ENCODE measurements around the gene CHST3. TPM values are rescaled to one million over a fixed set of nuclear protein-coding genes. Genes with fewer than 3 reads are reported as not detected.
A peak's percentile ranks its signal among the peaks of the same experiment; 100 is the strongest.

The CHST3 gene
- total and polyA plus RNA-seq, 10 donors, result 0.28 to 8.7 (median 4.5) TPM

- H3K4me1 ChIP-seq, result peaks cover 0 to 5% (median 0%) of the 10 kb centered on the region in 6 donors
- no peak for TF ChIP-seq CTCF (IDR thresholded peaks at IDR 0.05 in 8 of 11, conservative IDR thresholded peaks at IDR 0.05 in 3 of 11)
- TF ChIP-seq POLR2AphosphoS5 (IDR thresholded peaks at IDR 0.05), result no peak
- no peak for TF ChIP-seq POLR2A (IDR thresholded peaks at IDR 0.05)
- no peak overlapping the region for H3K4me3 ChIP-seq
- 78 to 96% (median 90%) methylated on average over 5 to 6 of the region's 6 CpGs for WGBS, 5 donors
- H3K27me3 ChIP-seq (replicated peaks in 1 of 7), result no peaks in the 10 kb centered on the region
- intact Hi-C loops (cut with DNase I; ENCODE audit: low total_unique reads), result loop anchor here (10.0 kb wide), 1 partner anchor 727 kb away; the partner anchor contains the start of gene SLC29A3
- no peaks in the 10 kb centered on the region for H3K36me3 ChIP-seq
- no peak for DNase-seq
- H3K27ac ChIP-seq, result no peak overlapping the region
- H3K9me3 ChIP-seq, result no peaks in the 10 kb centered on the region
Measured at GRCh38 chr10:72041491-72041890, 77.3 kb downstream of the CHST3 start.

- WGBS, 5 donors, result 84 to 91% (median 87%) methylated on average over 10 of the region's 10 CpGs
- H3K4me3 ChIP-seq, result no peak overlapping the region
- TF ChIP-seq POLR2AphosphoS5 (IDR thresholded peaks at IDR 0.05), result no peak
- TF ChIP-seq CTCF (IDR thresholded peaks at IDR 0.05 in 8 of 11, conservative IDR thresholded peaks at IDR 0.05 in 3 of 11), result no peak
- TF ChIP-seq POLR2A (IDR thresholded peaks at IDR 0.05), result no peak
- H3K9me3 ChIP-seq, result no peaks in the 10 kb centered on the region
- DNase-seq, result no peak
- H3K27me3 ChIP-seq (replicated peaks in 1 of 7), result no peaks in the 10 kb centered on the region
- H3K36me3 ChIP-seq, result no peaks in the 10 kb centered on the region
- peaks cover 0 to 7% (median under 1%) of the 10 kb centered on the region in 6 donors for H3K4me1 ChIP-seq
- no peak overlapping the region for H3K27ac ChIP-seq
- intact Hi-C loops (cut with DNase I; ENCODE audit: low total_unique reads), result loop anchor here (10.0 kb wide), 1 partner anchor 728 kb away; the partner anchor contains the start of gene SLC29A3
Measured at GRCh38 chr10:72043016-72043834, 79.0 kb downstream of the CHST3 start.

GRCh38 chr10:72044417-72045041 lies 80.3 kb downstream of the CHST3 start:
- intact Hi-C loops (cut with DNase I; ENCODE audit: low total_unique reads), result loop anchor here (2.0 to 10.0 kb wide), 4 partner anchors 88 to 730 kb away; partner anchors contain the start of gene SLC29A3
- Histone ChIP-seq H3K4me3 (no peak overlapping the region), H3K36me3 (no peaks in the 10 kb centered on the region), H3K9me3 (peaks cover 0 to 3% (median 1%) of the 10 kb centered on the region in 8 donors), H3K27ac (no peak overlapping the region), H3K4me1 (peaks cover 0 to 14% (median 8%) of the 10 kb centered on the region in 6 donors), H3K27me3 (replicated peaks in 1 of 7) (no peaks in the 10 kb centered on the region)
- peak in 8 of 11 experiments; percentile 6 to 58 (median 41) for TF ChIP-seq CTCF (IDR thresholded peaks at IDR 0.05 in 8 of 11, conservative IDR thresholded peaks at IDR 0.05 in 3 of 11)
- TF ChIP-seq POLR2A (IDR thresholded peaks at IDR 0.05), result no peak
- peak in 1 of 3 donors; percentile 15 for TF ChIP-seq POLR2AphosphoS5 (IDR thresholded peaks at IDR 0.05)
- DNase-seq, result no peak
- WGBS, 5 donors, result 66 to 82% (median 80%) methylated on average over 15 to 17 of the region's 17 CpGs

- Histone ChIP-seq H3K9me3 (peaks cover 0 to 7% (median 2%) of the 10 kb centered on the region in 8 donors), H3K27me3 (replicated peaks in 1 of 7) (no peaks in the 10 kb centered on the region), H3K27ac (no peak overlapping the region), H3K4me1 (peaks cover 0 to 14% (median 8%) of the 10 kb centered on the region in 6 donors), H3K36me3 (no peaks in the 10 kb centered on the region), H3K4me3 (no peak overlapping the region)
- WGBS, 5 donors, result 79 to 90% (median 83%) methylated on average over 2 of the region's 2 CpGs
- intact Hi-C loops (cut with DNase I; ENCODE audit: low total_unique reads), result loop anchor here (2.0 to 10.0 kb wide), 4 partner anchors 89 to 731 kb away; partner anchors contain the start of gene SLC29A3
- no peak for DNase-seq
- no peak for TF ChIP-seq POLR2A (IDR thresholded peaks at IDR 0.05)
- no peak for TF ChIP-seq CTCF (IDR thresholded peaks at IDR 0.05 in 8 of 11, conservative IDR thresholded peaks at IDR 0.05 in 3 of 11)
- no peak for TF ChIP-seq POLR2AphosphoS5 (IDR thresholded peaks at IDR 0.05)
Measured at GRCh38 chr10:72045586-72045985, 81.4 kb downstream of the CHST3 start.

Data from spleen (tissue), 11 donors.